Myocyte (in vitro differentiated cells): ENCODE results near the gene ARSK. TPM values are rescaled to one million over a fixed set of nuclear protein-coding genes. Genes with fewer than 3 reads are reported as not detected.

Source experiments
- DNase-seq: peaks from one replicate; pipeline ENCODE4 v3.0.0-alpha.2; 2012; ENCODE audit warnings: low read depth
- polyA plus RNA-seq: library from polyadenylated mRNA; unstranded; fragments of >200 nt; gene quantifications from one replicate; pipeline ENCODE4 v1.2.1, GENCODE V29; 2012; ENCODE audit warnings: missing spikeins
- total RNA-seq: library from RNA; depleted of rRNA; stranded (reverse); fragments of >200 nt; gene quantifications from 2 replicates; pipeline ENCODE4 v1.2.3, GENCODE V29; 2014

The ARSK gene
- total RNA-seq, result 8.5 and 9.4 TPM in 2 replicates
- polyA plus RNA-seq, result 6.4 TPM

- DNase-seq, result peak; percentile 100
These were observed at the start of gene ARSK, which contains the start of gene SKIC3 for GRCh38 chr5:95554647-95555548. Gene ARSK, plus strand, starts transcription at chr5:95555101. Its CDS starts 178 bp downstream, at chr5:95555279. Gene SKIC3, minus strand, starts transcription at chr5:95554977. Its CDS starts 7,827 bp downstream, at chr5:95547150.

GRCh38 chr5:95508550-95508949 lies 46.4 kb upstream of the ARSK start:
- no peak for DNase-seq

GRCh38 chr5:95511606-95512005 lies 43.3 kb upstream of the ARSK start:
- DNase-seq, result no peak

GRCh38 chr5:95518417-95518816 lies 36.5 kb upstream of the ARSK start:
- DNase-seq, result no peak

GRCh38 chr5:95519151-95519550 lies 35.8 kb upstream of the ARSK start:
- DNase-seq, result no peak

- DNase-seq, result no peak
These were observed 35.2 kb upstream of the ARSK start for GRCh38 chr5:95519681-95520080.

- DNase-seq, result no peak
These were observed 34.7 kb upstream of the ARSK start for GRCh38 chr5:95520206-95520605.

- no peak for DNase-seq
These were observed 30.5 kb upstream of the ARSK start for GRCh38 chr5:95524423-95524822.

GRCh38 chr5:95526871-95527270 lies 28.0 kb upstream of the ARSK start:
- DNase-seq, result no peak

- no peak for DNase-seq
These were observed 26.3 kb upstream of the ARSK start for GRCh38 chr5:95528565-95528964.

GRCh38 chr5:95530416-95530815 lies 24.5 kb upstream of the ARSK start:
- DNase-seq, result peak; percentile 60

GRCh38 chr5:95531491-95531890 lies 23.4 kb upstream of the ARSK start:
- DNase-seq, result no peak

GRCh38 chr5:95532415-95532814 lies 22.5 kb upstream of the ARSK start:
- DNase-seq, result no peak

GRCh38 chr5:95533106-95533505 lies 21.8 kb upstream of the ARSK start:
- no peak for DNase-seq

GRCh38 chr5:95533761-95534160 lies 21.1 kb upstream of the ARSK start:
- peak; percentile 9 for DNase-seq

- peak; percentile 3 for DNase-seq
These were observed 17.4 kb upstream of the ARSK start for GRCh38 chr5:95537501-95537900.

- DNase-seq, result peak; percentile 82
These were observed 11.7 kb upstream of the ARSK start for GRCh38 chr5:95543017-95543705.

- no peak for DNase-seq
These were observed 5.9 kb upstream of the ARSK start for GRCh38 chr5:95549030-95549429.

- no peak for DNase-seq
These were observed 612 bp upstream of the ARSK start for GRCh38 chr5:95554331-95554646.

GRCh38 chr5:95555553-95555952 lies 652 bp downstream of the ARSK start:
- DNase-seq, result peak; percentile 9

- no peak for DNase-seq
These were observed 2.9 kb downstream of the ARSK start for GRCh38 chr5:95557841-95558240.

GRCh38 chr5:95562282-95562681 lies 7.4 kb downstream of the ARSK start:
- no peak for DNase-seq

- no peak for DNase-seq
These were observed 8.5 kb downstream of the ARSK start for GRCh38 chr5:95563367-95563766.
